ENCODE results near the gene PTPRM.

GRCh38 chr18:8365006-8365405, 797.9 kb downstream of the PTPRM start:
- no peak for TF ChIP-seq POLR2A (IDR thresholded peaks at IDR 0.05; ENCODE audit: low read depth, low read length)
- no peak for TF ChIP-seq POLR2AphosphoS5 (IDR thresholded peaks at IDR 0.05; ENCODE audit: low read depth, low read length)
- no peak for TF ChIP-seq SPI1 (IDR thresholded peaks at IDR 0.05; ENCODE audit: low read depth, low read length)

Data from GM12891 (cell line).